B cell (primary cell): ENCODE results near the gene GCC2. TPM values are rescaled to one million over a fixed set of nuclear protein-coding genes. Genes with fewer than 3 reads are reported as not detected.
"Not testable (repeated sequence)": the region's sequence is repeated elsewhere in the genome, so short reads cannot be mapped to it uniquely, and the experiment has no call there.

Experiments used
- ATAC-seq: fragments of 200-7000 bp; cut with Tn5 transposase; one replicate; pipeline ENCODE4 v1.10.0; 2021; ENCODE audit warnings: low read depth, mild to moderate bottlenecking, moderate number of reproducible peaks, moderate library complexity
- CTCF ChIA-PET: fragments of 350-600 bp; sonication (Branson Sonifier 250); formaldehyde crosslinking; loops from one replicate; lab custom pipeline; 2021; ENCODE audit warnings: antibody characterized with exemption, inconsistent platforms; lab: Charles Lee
- POLR2A ChIA-PET: fragments of 350-600 bp; sonication (Branson Sonifier 250); formaldehyde crosslinking; loops from one replicate; lab custom pipeline; 2021; ENCODE audit warnings: antibody characterized with exemption; lab: Charles Lee
- DNase-seq: peaks from one replicate; pipeline ENCODE4 v3.0.0; 2013
- H2AFZ ChIP-seq: 2 replicates; pipeline ENCODE4 v1.6.1; 2012; ENCODE audit warnings: mild to moderate bottlenecking, low read depth, low read length; ENCODE audit not compliant: insufficient read depth, poor library complexity, severe bottlenecking
- H3K27ac ChIP-seq, 2 donors: 1 replicate in 1 of 2; 2 replicates in 1 of 2; pipeline ENCODE4 v1.5.1; 2012 to 2013; ENCODE audit warnings: low read length in 2 of 2, mild to moderate bottlenecking in 2 of 2, moderate library complexity in 1 of 2
- H3K27me3 ChIP-seq, 4 experiments: fragments of 200-600 bp in 1 of 4; sonication (generic) in 1 of 4; replicated peaks in 1 of 4; 1 replicate in 2 of 4; 2 replicates in 2 of 4; pipeline versions ENCODE4 v1.6.1 to v1.7.0; 2013 to 2016; ENCODE audit warnings: low read length in 3 of 4, mild to moderate bottlenecking in 2 of 4, mixed read lengths in 1 of 4, moderate library complexity in 1 of 4; ENCODE audit not compliant: insufficient read depth in 4 of 4, control insufficient read depth in 3 of 4; ENCODE audit errors: control extremely low read depth in 1 of 4
- H3K36me3 ChIP-seq, 2 experiments: replicated peaks in 1 of 2; 1 replicate in 1 of 2; 2 replicates in 1 of 2; pipeline versions ENCODE4 v1.6.1 to v1.7.1; 2013; ENCODE audit warnings: low read length in 1 of 2; ENCODE audit not compliant: insufficient read depth in 2 of 2, control insufficient read depth in 1 of 2; ENCODE audit errors: control extremely low read depth in 1 of 2, extremely low read depth in 1 of 2
- H3K4me1 ChIP-seq, 2 donors: fragments of 200-600 bp in 1 of 2; sonication (generic) in 1 of 2; 1 replicate in 1 of 2; 2 replicates in 1 of 2; pipeline versions ENCODE4 v1.5.1 to v1.6.1; 2013 to 2017; ENCODE audit warnings: low read length in 2 of 2; ENCODE audit not compliant: control insufficient read depth in 2 of 2, insufficient read depth in 2 of 2
- H3K4me2 ChIP-seq: replicated peaks from 2 replicates; pipeline ENCODE3; 2012; ENCODE audit warnings: mild to moderate bottlenecking, low read depth, low read length; ENCODE audit not compliant: poor library complexity, severe bottlenecking
- H3K4me3 ChIP-seq, 5 experiments: fragments of 200-600 bp in 1 of 5; sonication (generic) in 1 of 5; 1 replicate in 3 of 5; 2 replicates in 2 of 5; pipeline versions ENCODE4 v1.5.1 to v1.7.0; 2011 to 2016; ENCODE audit warnings: low read length in 4 of 5, mild to moderate bottlenecking in 4 of 5, low read depth in 2 of 5, control low read depth in 1 of 5, moderate library complexity in 1 of 5; ENCODE audit not compliant: insufficient read depth in 1 of 5; ENCODE audit errors: control extremely low read depth in 1 of 5, extremely low read depth in 1 of 5
- H3K79me2 ChIP-seq: fragments of 200-600 bp; sonication (generic); one replicate; pipeline ENCODE4 v1.6.0; 2016; ENCODE audit warnings: low read length; ENCODE audit not compliant: control insufficient read depth, insufficient read depth
- H3K9ac ChIP-seq: fragments of 200-600 bp; sonication (generic); 2 replicates; pipeline ENCODE4 v1.6.1; 2017; ENCODE audit warnings: mild to moderate bottlenecking, low read length, moderate library complexity
- H3K9me3 ChIP-seq, 3 donors: one replicate each; pipeline versions ENCODE4 v1.6.1 to v1.7.1; 2013; ENCODE audit warnings: low read length in 2 of 3; ENCODE audit not compliant: control insufficient read depth in 2 of 3, insufficient read depth in 1 of 3; ENCODE audit errors: control extremely low read depth in 1 of 3
- H4K20me1 ChIP-seq: 2 replicates; pipeline ENCODE4 v1.6.0; 2012; ENCODE audit warnings: mild to moderate bottlenecking, low read length; ENCODE audit not compliant: insufficient read depth, control insufficient read depth, poor library complexity, severe bottlenecking
- H3K27ac Mint-ChIP-seq: one replicate; pipeline ENCODE4 v1.8.0; 2021; ENCODE audit warnings: mixed read lengths
- H3K27me3 Mint-ChIP-seq: one replicate; pipeline ENCODE4 v1.8.0; 2021; ENCODE audit warnings: mixed read lengths
- H3K4me1 Mint-ChIP-seq: one replicate; pipeline ENCODE4 v1.8.0; 2021; ENCODE audit warnings: mixed read lengths
- H3K4me3 Mint-ChIP-seq: one replicate; pipeline ENCODE4 v1.8.0; 2021; ENCODE audit warnings: mixed read lengths
- H3K9me3 Mint-ChIP-seq: one replicate; pipeline ENCODE4 v1.8.0; 2022; ENCODE audit warnings: mixed read lengths; ENCODE audit not compliant: insufficient read depth
- EZH2 ChIP-seq: IDR thresholded peaks from 2 replicates; pipeline ENCODE4 v1.6.1; 2012; ENCODE audit warnings: borderline replicate concordance, low read depth, mild to moderate bottlenecking, moderate library complexity, low read length; ENCODE audit not compliant: insufficient read depth, poor library complexity, severe bottlenecking
- WGBS: methylation state at CpG from one replicate; pipeline ENCODE4 v1.1.5; 2013; ENCODE audit warnings: missing lambda C conversion rate; ENCODE audit not compliant: insufficient coverage; 5-methylcytosine and 5-hydroxymethylcytosine counted together
- intact Hi-C: fragments of 100-400 bp; cut with micrococcal nuclease; formaldehyde crosslinking; loops from one replicate; pipeline ENCODE4 v1.10.0; 2022
- polyA plus RNA-seq: library from polyadenylated mRNA; depleted of rRNA; stranded (reverse); fragments of >200 nt; gene quantifications from 2 replicates; pipeline ENCODE4 v1.2.3, GENCODE V29; 2012
- total RNA-seq, 2 donors: library from RNA; stranded (reverse); fragments of 120-200 nt in 1 of 2; gene quantifications; 1 replicate in 1 of 2; 2 replicates in 1 of 2; pipeline versions ENCODE4 v1.2.3 to v1.2.4, GENCODE V29; 2013 to 2022
- TF ChIP-seq, protein P1 (sequence below): fragments of 200-600 bp; IDR thresholded peaks from one replicate; pipeline ENCODE4 v1.8.0; 2022; ENCODE audit warnings: antibody characterized with exemption, mild to moderate bottlenecking

Gene GCC2
- total and polyA plus RNA-seq, 2 donors (not counting 1 experiment from before 2014, with no cell fraction given): 12.3 to 87.9 TPM

DNA sequence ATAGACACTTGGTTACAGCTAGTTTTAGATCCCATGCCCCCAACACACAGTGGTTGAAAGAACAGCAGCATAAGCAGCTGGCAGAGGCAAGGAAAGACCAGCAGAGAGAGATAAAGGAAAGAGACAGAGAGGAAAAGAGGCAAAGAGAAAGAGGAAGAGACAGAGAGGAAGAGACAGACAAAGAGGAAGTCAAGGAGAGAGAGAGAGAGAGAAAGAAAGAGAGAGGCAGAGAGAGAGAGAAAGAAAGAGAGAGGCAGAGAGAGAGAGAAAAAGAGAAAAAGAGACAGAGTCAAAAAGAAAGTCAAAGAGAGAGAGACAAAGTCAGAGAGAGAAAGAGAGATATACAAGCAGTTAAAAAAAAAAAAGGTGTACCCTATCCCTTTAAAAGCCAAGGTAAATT lies 76.3 kb downstream of the GCC2 start:
- intact Hi-C loops, H3K27me3 Mint-ChIP-seq, H3K36me3 ChIP-seq, H3K4me3 Mint-ChIP-seq, H3K9me3 ChIP-seq, DNase-seq, POLR2A ChIA-PET, H3K4me3 ChIP-seq, H3K27me3 ChIP-seq, ATAC-seq, H3K27ac ChIP-seq, H3K9me3 Mint-ChIP-seq, H3K9ac ChIP-seq, H3K79me2 ChIP-seq, H3K4me1 ChIP-seq, H2AFZ ChIP-seq, H3K4me2 ChIP-seq, H4K20me1 ChIP-seq, CTCF ChIA-PET, H3K27ac Mint-ChIP-seq: not testable (repeated sequence)
- peaks cover 12% of the 10 kb centered on the region for H3K4me1 Mint-ChIP-seq

DNA sequence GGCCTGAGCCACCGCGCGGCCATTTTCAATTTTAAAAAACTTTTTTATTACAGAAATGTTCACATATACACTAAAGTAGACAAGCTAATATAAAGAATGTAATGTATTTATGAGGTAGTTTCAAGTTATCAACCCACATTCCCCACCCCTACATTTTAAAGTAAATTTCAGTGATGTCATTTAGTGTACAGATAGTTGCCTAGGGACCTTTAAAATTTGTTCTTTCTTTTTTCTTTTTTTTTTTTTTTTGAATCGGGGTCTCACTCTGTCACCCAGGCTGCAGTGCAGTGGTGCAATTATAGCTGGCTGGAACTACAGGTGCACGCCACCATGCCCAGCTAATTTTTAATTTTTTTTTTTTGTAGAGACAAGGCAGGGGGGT lies 82.7 kb downstream of the GCC2 start:
- no peaks in the 10 kb centered on the region for H3K27me3 ChIP-seq
- no peak overlapping the region for H3K4me3 Mint-ChIP-seq
- ATAC-seq: no peak

More for the DNA sequence above, 82.7 kb downstream of the GCC2 start:
- whole genome bisulfite sequencing: no CpG with 5 or more reads among the region's 5 CpGs
- peak overlapping the region; percentile 40 for H3K4me2 ChIP-seq
- H3K27me3 Mint-ChIP-seq: no peaks in the 10 kb centered on the region
- H3K4me1 Mint-ChIP-seq: peaks cover 30% of the 10 kb centered on the region
- no peaks in the 10 kb centered on the region for H3K9me3 ChIP-seq
- no peak overlapping the region for H3K4me3 ChIP-seq
- no peaks in the 10 kb centered on the region for H3K9me3 Mint-ChIP-seq
- intact Hi-C loops: loop anchor here (5.0 kb wide), 2 partner anchors 61 to 186 kb away; partner anchors contain the start of gene RANBP2
- ChIA-PET CTCF (interaction anchor here (0.7 kb wide), 1 partner anchor 56 kb away, joined by 3 read pairs; no protein-coding TSS in a partner anchor), POLR2A (interaction anchor here (0.7 kb wide), 1 partner anchor 113 kb away, joined by 3 read pairs; no protein-coding TSS in a partner anchor)
- H3K79me2 ChIP-seq: peaks cover 19% of the 10 kb centered on the region
- DNase-seq: no peak
- no peak for TF ChIP-seq EZH2
- TF ChIP-seq, protein P1, sequence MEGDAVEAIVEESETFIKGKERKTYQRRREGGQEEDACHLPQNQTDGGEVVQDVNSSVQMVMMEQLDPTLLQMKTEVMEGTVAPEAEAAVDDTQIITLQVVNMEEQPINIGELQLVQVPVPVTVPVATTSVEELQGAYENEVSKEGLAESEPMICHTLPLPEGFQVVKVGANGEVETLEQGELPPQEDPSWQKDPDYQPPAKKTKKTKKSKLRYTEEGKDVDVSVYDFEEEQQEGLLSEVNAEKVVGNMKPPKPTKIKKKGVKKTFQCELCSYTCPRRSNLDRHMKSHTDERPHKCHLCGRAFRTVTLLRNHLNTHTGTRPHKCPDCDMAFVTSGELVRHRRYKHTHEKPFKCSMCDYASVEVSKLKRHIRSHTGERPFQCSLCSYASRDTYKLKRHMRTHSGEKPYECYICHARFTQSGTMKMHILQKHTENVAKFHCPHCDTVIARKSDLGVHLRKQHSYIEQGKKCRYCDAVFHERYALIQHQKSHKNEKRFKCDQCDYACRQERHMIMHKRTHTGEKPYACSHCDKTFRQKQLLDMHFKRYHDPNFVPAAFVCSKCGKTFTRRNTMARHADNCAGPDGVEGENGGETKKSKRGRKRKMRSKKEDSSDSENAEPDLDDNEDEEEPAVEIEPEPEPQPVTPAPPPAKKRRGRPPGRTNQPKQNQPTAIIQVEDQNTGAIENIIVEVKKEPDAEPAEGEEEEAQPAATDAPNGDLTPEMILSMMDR: no peak
- no peak overlapping the region for H3K9ac ChIP-seq
- H3K36me3 ChIP-seq: no peaks in the 10 kb centered on the region
- H2AFZ ChIP-seq: peak overlapping the region; percentile 49
- H4K20me1 ChIP-seq: no peaks in the 10 kb centered on the region
- H3K27ac ChIP-seq: no peak overlapping the region
- H3K27ac Mint-ChIP-seq: no peak overlapping the region
- H3K4me1 ChIP-seq: peaks cover 8 to 19% of the 10 kb centered on the region in 2 donors
